GM21528 (cell line): ENCODE data around the gene POLN.
"Not testable (repeated sequence)": the region's sequence is repeated elsewhere in the genome, so short reads cannot be mapped to it uniquely, and the experiment has no call there.

Source experiments
- ATAC-seq: cut with Tn5 transposase; IDR thresholded peaks from one replicate; pipeline ENCODE4 v1.9.1; 2021; ENCODE audit warnings: mild to moderate bottlenecking, moderate library complexity; ENCODE audit not compliant: unreplicated experiment, low FRiP score

Gene POLN

DNA sequence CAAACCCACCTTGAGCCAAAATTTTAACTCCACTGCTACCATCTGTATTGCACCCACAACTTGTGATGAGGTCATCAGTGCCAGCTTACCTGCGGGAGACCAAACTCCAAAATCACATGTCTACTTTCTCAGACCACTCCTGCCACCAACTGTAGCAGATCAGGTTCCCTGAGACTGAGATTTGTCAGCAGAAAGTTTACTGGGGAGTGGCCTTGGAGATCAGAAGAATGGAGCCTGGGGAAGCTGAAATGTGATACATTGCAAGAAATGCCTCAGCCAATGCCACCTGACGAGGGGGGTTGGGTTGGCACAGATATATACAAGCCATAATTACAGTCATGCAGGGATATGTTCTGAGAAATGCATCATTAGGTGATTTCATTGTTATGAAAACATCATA, 19.1 kb downstream of the POLN start:
- ATAC-seq, result no peak

DNA sequence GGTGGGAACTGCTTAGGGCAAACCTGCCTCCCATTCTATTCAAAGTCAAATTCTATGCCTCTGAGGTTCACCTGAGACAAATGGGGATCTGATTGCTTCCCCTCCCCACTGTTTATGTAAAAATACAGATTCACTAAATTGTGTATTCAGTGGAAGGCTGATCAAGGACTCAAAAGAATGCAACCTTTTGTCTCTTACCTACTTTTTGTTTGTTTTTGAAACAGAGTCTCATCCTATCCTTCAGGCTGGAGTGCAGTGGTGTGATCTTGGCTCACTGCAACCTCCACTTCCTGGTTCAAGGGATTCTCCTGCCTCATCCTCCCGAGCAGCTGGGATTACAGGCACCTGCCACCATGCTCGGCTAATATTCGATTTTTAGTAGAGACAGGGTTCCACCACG, 20.5 kb downstream of the POLN start:
- ATAC-seq, result not testable (repeated sequence)

DNA sequence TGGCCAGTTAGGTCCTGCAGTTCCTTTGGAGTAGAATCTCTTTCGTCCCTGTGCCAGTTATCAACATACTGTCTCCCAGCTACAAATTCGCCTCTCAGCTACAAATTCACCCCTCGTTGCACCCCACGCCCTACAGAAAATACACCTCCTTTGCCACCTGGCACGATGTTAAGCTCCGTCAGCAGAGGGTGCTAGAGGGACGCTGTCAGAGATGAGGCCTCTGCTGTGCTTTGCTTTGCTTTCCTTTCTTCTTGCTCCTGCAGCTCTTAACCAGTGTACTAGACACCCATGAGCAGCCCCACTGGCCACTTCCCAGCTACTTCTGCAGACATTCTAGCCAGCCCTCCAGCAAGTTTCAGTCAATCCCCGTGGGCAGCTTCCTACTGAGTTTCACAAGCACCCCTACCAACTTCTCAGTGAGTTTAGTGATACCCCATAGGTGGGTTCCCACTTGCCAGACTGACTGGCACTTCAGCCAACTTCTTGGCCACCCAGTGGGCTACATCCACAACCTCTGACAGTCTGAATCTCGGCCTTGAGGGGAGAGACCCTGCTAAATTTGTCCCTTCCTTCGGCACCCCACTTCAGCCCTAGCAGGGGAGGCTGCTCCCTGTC, 21.8 kb downstream of the POLN start:
- ATAC-seq, result no peak

DNA sequence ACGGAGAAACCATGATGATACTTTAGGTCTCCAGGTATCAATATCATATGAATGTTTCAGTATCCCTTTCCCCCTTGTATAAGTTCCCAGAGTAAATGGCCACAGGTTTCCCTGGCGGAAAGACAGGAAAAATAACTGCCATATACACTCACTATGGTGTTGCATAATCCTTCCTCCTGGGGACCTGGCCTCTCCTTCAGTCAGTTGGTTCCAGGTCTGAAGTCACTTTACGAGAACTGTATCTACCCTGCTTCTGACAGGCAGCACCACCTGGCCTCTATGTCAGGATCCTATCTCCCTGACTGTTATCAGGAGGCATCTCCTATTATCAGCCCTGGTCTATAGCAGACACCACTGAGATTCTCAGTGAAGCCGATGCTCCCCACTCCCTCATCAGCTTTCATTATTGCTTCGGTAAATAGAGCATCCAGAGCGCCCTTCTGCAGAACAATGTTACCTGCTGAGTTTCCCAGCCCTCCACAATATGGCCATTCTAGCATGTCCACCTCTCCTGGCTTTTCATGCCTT, 22.6 kb downstream of the POLN start:
- ATAC-seq, result no peak

DNA sequence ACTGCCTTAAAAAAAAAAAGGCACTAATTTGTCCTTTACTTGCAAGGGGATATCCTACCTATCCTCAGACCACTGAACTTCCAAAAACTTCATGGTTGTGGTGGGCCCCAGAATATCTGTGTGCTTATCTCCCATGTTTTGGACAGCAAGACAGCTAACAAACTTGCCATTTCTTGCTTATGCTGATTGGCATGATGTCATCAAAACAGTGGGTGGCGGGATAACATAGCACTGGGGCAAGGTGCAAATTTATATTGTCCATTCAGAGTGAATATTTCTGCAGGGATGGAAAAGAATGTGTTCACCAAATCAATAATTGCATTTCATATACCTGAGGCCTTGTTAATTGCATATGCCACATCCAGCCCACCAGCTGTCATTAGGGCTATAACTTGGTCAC, 23.5 kb downstream of the POLN start:
- no peak for ATAC-seq

DNA sequence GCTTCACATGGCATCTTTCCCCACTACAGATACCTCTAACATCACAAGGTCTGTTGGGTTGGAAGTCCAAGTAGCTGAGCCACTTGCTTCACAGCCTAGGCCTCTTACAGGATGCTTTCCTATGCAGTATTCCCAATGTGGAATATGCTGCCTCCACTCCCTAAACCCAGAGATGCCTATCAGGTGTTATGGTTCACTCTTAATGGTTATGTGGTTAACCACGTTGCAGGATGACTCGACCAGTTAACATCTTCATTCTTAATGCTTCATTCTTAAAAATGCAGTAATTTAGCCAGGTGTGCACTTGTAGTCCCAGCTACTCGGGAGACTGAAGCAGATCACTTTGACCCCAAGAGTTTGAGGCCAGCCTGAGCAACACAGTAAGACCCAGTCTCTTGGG, 24.2 kb downstream of the POLN start:
- no peak for ATAC-seq

DNA sequence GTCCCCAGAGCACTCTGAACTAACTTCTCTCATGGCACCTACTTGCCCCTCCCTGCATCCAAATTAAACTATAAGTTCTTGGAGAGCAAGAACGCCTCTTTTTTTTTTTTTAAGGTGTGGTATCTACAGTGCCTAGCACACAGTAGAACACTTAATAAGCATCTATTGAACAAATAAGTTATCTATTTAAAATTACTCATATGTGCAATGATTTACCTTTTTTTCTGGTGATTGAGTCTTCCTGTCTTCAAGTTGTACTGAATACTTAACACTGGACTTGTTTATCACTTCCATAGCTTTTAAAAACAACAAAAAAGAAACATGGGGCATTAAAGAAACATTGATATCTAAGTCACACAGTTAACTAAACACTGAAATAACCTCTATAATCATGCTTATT, 29.1 kb downstream of the POLN start:
- no peak for ATAC-seq

DNA sequence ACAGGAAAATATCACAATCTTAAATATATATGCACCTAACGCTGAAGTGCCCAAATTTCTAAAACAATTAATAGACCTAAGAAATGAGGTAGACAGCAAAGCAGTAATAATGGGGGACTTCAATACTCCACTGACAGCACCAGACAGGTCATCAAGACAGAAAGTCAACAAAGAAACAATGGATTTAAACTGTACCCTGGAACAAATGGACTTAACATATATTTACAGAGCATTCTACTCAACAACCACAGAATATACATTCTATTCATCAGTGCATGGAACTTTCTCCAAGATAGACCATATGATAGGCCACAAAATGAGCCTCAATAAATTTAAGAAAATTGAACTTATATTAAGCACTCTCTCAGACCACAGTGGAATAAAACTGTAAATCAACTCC, 39.1 kb downstream of the POLN start:
- not testable (repeated sequence) for ATAC-seq

DNA sequence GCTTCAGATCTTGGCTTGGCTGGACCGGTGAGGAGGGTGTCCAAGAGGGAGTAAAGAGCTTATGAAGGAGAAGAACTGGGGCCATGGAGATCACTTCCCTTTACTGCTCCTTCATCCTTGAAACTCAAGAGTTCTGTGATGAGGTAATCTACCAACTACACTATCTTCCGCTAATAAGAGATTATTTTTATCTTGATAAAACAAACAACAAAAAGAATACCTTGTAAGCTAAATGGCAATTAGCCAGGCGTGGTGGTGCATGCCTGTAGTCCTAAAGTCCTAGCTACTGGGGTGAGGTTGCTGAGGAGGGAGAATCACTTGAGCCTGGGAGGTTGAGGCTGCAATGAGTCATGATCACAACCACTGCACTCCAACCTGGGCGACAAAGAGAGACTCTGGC, 47.4 kb downstream of the POLN start:
- ATAC-seq, result no peak

DNA sequence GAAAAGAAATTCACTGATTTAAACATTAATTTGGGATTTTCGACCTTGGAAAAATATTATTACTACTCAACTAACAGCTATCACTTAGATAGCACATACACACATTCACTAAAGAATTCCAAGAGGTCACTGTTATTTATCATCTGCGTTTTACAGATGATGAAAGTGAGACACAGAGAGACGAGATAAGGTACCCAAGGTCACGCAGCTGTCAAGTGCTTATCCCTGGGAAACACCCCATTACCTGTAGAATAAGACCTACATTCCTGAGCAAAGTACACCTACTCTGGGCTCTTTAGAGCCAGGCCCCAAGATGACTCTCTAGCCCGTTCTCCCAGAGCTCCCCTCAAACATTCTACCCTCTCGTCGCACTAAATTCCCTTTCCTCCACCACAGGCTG, 48.6 kb downstream of the POLN start:
- no peak for ATAC-seq

DNA sequence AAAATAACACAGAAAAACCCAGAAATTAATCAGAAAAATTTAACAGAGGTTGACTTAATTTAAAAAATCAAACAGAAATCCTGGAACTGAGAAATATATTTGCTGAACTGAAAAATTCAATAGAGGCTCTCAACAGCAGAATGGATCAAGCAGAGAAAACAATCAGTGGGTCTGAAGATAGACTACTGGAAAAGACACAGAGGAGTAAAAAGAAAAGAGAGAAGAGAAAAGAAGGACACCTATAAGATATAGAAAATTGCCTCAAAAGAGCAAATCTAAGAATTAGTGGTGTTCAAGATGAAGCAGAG, 55.1 kb downstream of the POLN start:
- ATAC-seq, result no peak

DNA sequence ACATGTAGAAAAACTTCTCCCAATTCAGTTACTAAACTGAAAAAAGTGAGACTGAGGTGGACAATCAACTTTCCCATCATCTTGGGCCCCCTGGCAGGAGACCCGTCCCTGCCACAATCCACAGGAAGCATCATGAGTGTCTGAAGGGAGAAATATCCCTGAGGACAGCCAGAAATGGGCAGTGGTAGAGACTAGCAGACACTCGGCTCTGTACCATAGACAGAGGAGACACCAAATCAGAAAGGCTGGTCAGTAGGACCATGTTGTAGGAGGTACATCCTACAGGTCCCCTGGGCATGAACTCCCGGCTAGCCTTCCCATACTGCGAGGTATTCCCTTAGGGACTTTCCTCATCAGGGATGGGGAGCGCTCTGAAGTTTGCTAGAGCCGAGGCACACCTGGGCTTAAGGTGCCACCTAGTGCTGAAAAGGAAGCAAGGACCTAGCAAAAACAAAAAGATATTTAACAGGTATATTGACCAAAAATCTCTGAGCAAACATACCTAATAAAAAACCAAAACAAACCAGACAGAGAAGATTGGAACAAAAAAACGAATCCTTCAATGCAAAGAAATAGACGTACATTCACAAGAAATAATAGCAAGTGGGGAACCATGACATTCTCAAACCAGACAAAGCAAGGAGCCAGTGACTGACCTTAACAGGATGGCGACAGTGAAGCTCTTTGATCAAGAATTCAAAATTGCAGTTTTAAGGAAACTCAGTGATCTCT, 55.6 kb downstream of the POLN start:
- no peak for ATAC-seq

DNA sequence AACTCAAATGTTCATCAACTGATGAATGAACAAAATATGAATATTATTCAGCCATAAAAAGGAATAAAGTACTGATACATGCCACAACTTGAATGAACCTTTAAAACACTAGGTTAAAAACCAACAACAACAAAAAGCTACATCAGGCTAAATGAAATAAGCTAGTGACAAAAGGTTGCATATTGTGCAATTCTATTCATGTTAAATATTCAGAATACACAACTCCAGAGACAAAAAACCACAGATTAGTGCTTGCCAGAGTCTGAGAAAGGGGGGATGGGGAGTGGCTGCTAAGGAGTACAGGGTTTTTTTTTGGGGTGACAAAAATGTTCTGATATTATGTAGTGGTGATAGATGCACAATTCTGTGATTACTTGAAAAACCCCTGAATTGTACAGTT, 58.5 kb downstream of the POLN start:
- no peak for ATAC-seq

DNA sequence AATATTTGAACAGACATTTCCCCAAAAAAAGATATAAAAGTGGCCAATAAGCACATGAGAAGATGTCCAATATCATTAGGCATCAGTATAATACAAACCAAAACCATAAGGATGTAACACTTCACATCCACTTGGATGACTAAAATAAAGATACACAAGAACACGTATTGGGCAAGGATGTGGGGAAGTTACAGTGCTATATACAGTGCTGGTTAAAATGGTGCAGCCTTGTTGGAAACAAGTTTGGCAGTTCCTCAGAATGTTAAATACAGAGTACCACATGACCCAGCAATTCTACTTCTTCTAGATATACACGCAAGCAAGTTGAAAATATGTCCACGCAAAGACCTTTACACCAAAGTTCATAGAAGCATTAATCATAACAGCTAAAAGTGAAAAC, 58.9 kb downstream of the POLN start:
- ATAC-seq, result no peak

DNA sequence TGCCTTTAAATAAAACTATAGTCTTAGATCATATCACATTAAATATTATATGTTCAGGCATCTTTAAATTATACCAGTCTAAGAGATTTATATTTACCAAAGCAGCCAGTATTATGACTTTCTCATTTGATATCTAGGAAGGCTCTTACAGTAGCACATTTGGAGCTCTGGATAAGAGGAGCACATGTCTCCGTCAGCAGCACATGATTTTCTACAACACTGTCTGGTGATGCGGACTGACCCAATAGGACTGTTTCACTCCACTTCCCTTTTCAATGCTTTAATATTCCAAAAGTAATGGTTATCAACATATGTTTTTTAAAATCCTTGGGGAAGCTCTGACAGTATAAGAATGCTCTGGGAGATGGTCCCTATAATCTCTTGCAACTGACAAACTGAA, 61.5 kb downstream of the POLN start:
- no peak for ATAC-seq

DNA sequence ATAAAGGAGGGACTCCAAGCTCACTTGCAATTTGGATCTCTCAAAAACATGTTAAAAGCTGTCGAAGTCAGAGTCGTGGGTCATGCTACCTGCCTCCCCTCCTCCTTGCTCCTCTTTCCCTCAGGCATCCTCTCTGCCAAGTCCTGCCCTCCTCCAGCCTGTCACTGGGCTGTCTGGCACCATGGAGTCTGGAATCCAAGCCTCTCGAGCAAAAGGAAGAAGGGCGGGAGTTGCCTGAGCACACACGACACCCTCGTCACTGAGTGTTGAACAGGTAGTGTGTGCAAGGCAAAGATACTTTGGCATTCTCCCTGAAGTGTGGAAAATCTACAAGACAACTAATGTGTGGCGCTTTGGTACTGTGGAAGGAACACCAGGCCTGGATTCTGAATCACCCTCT, 62.2 kb downstream of the POLN start:
- ATAC-seq, result no peak

DNA sequence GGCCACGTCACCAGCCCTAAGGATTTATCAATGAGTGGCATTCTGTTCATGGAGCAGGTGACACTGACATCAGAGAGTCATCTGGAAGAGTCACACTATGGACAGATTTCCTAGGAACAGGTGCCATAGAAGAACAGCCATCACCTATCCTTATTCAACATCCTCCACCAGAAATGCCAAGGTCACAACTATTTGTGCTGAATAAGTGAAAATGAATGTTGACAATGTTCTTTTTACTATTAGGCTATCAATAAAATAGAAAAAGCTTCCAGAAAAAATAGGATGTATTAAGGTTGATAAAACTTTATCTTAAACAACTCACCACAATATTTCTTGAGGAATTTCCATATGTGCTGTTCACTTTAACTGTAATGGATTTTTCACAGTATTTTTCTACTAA, 62.9 kb downstream of the POLN start:
- ATAC-seq, result no peak

DNA sequence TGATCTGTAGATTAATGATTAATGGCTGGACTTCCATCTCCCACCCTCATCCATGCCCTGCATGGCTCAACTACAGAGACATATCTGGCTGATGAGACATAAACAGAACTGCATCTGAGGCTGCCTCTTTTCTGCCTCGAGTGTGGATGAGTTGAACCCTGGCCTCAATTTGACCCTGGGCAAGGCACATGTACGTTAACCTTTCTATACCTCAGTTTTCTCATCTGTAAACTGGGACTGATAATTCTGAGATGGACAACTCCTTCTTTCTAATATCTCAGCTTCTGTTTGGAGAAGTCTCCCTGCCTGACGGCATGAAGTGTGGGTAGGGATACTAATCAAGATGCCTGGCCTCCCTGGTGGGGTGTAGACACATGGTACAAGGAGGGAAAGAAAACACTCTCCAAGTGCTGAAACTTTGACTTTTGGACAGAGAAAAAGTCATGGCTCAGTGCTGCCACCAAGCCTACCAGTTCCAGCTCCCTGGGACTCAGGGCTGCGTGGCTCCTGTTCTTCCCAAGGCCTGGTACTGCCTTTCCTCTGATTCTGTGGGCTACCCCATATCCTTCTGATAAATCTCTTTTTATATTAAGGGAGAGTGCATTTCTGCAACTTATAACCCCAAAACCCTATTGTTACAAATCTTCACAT, 64.4 kb downstream of the POLN start:
- no peak for ATAC-seq

DNA sequence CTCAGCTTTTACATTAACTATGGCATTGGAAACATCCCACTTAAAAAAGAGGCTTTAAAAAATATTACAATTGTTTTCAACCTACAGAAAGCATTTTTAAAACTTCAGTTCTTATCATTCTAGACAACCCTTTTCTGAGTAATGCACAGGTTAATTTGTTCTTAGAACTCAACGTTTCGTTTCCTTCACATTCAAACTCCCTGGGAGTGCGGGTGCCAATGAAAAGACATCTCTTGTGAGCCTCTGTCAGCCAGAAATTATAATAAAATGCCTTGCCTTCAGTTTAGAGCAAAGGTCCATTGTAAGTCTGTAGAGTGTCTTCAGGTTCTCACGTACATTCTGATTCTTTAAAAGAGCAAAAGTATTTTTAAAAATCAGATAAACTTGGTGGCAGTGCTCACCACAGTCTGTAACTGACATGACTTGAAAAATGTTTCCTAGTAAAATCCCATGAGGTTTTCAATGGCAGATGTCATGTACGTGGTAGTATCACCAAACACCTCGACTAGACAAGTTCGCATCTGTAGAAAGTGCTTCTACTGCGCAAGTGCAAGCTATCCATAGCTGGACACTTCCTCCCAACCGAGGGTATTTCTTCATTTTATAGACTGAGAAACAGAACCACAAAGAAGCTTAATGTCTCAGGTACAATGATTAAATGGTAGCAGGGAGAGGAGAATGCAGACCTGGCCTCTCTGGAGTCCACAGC, 65.8 kb downstream of the POLN start:
- no peak for ATAC-seq

DNA sequence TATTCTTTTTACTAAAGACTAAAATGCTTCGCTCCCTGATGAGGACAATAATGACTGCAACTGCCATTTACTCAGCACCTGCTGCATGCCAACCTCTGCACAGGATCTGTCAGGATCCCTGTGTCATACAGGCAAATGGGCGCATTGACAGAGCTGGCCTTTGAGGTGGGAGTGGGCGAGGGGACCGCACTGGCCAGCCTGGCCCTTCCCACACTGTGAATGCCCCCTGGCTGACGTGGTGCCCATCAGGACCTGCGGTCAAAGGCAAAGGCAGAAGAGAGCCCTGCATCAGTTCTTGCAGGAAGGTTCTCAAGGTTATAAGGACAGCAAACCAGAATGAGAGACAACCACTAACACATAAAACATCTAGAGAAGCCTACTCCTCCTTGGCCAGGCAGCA, 67.9 kb downstream of the POLN start:
- no peak for ATAC-seq

DNA sequence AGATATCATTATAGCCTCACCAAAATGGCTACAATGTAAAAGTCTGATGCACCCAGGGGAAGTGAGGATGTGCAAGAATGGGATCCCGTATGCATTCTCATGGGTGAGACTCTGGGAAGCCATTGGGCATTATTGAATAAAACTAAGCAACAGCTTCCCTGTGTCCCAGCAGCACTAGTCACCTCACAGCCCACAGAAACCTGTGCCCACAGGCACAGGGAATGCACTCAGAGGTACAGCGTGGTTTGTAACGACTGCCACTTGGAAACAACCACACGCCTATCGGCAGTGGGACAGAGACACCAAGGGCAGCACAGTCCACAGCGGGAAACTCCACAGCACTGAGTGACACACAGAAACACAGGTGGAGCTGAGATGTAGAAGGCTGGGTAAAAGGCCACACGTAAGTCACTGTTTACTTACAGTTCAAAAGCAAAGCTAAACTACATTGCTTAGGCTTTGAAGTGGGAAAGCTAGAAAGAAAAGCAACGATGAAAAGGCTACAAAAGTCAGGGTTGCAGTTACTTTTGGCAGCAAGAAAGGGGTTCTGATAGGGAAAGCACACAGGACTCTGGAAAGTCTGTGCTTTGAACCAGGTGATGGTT, 69.2 kb downstream of the POLN start:
- no peak for ATAC-seq
